ENCODE results near the gene ACTA2.

- TF ChIP-seq CTCF (conservative IDR thresholded peaks at IDR 0.05) (no peak), EZH2 (IDR thresholded peaks at IDR 0.05; ENCODE audit: low read depth) (no peak)
Measured at GRCh38 chr10:88994019-88994418, 41.4 kb upstream of the ACTA2 start.

Measured in PC-9 (cell line).